RWPE2 (cell line): Measurements from ENCODE around the gene AKAP12.

Source experiments
- ATAC-seq: fragments of 200-7000 bp; cut with Tn5 transposase; 3 replicates; pipeline ENCODE4 v1.9.1; 2021; ENCODE audit warnings: low read depth
- DNase-seq: peaks from one replicate; pipeline ENCODE4 v3.0.0-alpha.2; 2020; ENCODE audit warnings: low spot score
- H3K27ac ChIP-seq: fragments of 450-650 bp; 2 replicates; pipeline ENCODE4 v1.5.1; 2017; ENCODE audit warnings: mild to moderate bottlenecking; ENCODE audit not compliant: poor library complexity, severe bottlenecking
- H3K27me3 ChIP-seq: fragments of 250-450 bp; sonication (Bioruptor Pico); 2 replicates; pipeline ENCODE4 v1.5.1; 2021; ENCODE audit warnings: mild to moderate bottlenecking, moderate library complexity; ENCODE audit not compliant: insufficient read depth, poor library complexity, severe bottlenecking
- H3K36me3 ChIP-seq: fragments of 250-450 bp; sonication (Bioruptor Pico); 2 replicates; pipeline ENCODE4 v1.5.1; 2020; ENCODE audit warnings: low read depth, mild to moderate bottlenecking, moderate library complexity
- H3K4me1 ChIP-seq: fragments of 250-450 bp; sonication (Bioruptor Pico); 2 replicates; pipeline ENCODE4 v1.5.1; 2021; ENCODE audit warnings: mild to moderate bottlenecking, moderate library complexity; ENCODE audit not compliant: insufficient read depth, poor library complexity, severe bottlenecking
- H3K4me3 ChIP-seq: fragments of 250-450 bp; sonication (Bioruptor Pico); 2 replicates; pipeline ENCODE4 v1.5.1; 2021; ENCODE audit warnings: mild to moderate bottlenecking, moderate library complexity; ENCODE audit not compliant: severe bottlenecking
- H3K9me3 ChIP-seq: fragments of 250-450 bp; sonication (Bioruptor Pico); 2 replicates; pipeline ENCODE4 v1.5.1; 2021; ENCODE audit warnings: mild to moderate bottlenecking, moderate library complexity; ENCODE audit not compliant: severe bottlenecking
- TF ChIP-seq, protein P1 (sequence below): fragments of 450-650 bp; IDR thresholded peaks from one replicate; pipeline ENCODE4 v1.5.1; 2017; ENCODE audit warnings: mild to moderate bottlenecking, moderate library complexity; ENCODE audit not compliant: poor library complexity, severe bottlenecking

AKAP12 gene

DNA sequence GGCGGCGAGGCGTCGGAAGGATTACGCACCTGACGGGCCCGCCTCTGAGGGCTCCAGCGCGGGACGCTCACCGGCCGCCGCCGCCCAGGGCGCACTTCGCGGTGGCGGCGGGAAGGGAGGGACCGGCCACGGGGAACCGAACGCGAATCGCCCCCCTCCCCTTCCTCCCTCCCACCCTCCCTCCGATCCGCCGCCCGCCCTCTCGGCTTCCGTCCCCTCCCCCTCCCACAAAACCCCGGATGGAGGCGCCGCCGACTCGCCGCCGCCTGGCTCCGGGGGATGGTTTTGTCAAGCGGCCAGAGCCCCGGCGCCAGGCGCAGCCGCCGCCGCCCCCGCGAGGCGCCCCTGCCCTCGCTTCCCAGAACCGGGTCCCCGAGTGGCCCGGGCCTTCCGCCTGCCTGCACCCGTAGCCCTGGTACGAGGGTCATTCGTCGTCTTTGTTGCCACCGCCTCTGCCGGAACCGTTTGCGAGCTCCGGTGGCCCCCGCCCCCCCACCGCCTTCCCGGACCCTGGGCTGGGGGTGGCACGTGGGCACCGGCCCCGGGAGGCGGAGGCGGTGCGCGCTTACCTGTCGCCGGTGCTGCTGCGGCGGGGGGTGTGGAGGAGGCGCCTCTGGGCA, 151.2 kb downstream of the AKAP12 start:
- H3K36me3 ChIP-seq, result peaks cover 30% of the 10 kb centered on the region
- H3K4me1 ChIP-seq, result peaks cover 20% of the 10 kb centered on the region
- peak overlapping the region; percentile 98 for H3K27ac ChIP-seq
- ATAC-seq (peak; percentile 0; the same call in 2 of the 3 replicates), DNase-seq (no peak)
- H3K4me3 ChIP-seq, result peak overlapping the region; percentile 92
- no peaks in the 10 kb centered on the region for H3K9me3 ChIP-seq
- no peaks in the 10 kb centered on the region for H3K27me3 ChIP-seq
- TF ChIP-seq, protein P1, sequence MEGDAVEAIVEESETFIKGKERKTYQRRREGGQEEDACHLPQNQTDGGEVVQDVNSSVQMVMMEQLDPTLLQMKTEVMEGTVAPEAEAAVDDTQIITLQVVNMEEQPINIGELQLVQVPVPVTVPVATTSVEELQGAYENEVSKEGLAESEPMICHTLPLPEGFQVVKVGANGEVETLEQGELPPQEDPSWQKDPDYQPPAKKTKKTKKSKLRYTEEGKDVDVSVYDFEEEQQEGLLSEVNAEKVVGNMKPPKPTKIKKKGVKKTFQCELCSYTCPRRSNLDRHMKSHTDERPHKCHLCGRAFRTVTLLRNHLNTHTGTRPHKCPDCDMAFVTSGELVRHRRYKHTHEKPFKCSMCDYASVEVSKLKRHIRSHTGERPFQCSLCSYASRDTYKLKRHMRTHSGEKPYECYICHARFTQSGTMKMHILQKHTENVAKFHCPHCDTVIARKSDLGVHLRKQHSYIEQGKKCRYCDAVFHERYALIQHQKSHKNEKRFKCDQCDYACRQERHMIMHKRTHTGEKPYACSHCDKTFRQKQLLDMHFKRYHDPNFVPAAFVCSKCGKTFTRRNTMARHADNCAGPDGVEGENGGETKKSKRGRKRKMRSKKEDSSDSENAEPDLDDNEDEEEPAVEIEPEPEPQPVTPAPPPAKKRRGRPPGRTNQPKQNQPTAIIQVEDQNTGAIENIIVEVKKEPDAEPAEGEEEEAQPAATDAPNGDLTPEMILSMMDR, result no peak

DNA sequence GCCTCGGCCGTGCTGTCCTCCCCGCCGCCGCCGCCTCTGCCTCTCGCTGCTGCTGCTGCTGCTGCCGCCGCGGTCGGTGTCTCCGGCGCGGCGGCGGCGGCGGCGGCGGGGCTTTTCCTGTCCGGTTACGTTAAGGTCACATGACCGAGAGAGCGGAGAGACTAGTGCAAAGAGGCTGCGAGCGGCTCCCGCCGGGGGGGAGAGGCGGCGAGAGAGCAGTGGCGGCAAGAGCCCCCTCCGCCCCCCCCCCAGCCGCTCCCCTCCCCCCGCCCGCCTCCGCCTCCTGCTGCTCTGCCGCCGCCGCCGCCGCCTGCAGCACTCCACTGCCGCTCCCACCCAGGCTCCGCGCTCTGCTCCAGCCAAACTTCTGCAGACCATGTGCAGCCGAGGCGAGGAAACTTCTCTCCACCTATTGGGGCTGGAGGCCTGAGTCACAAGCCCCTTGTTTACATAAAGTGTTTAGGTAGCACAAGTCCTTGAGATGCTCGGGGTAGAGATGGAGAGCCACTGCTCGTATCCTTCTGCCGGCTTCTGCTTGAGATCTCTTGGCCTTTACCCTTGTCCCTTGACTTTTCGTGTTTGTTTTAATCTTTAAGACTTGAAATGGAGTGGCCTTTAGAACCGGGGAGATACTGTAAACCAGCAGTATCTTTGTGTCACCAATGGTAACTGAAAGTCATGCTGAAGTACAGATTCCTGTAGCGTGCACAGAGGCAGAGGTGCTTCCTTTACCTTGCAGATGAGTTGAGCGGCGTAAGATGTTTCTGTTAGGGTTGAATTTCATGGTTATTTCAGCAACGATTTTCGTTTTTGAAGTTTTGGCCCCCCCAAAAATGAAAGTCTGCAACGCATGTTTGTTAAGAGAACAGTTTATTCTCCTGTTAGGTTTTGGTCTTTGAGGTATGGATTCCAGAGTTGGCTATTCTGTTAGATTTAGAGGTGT, 152.0 kb downstream of the AKAP12 start, which contains the start of gene ZBTB2:
TSS of gene ZBTB2 (minus strand) at position 89 of the 943 bp plus-strand sequence. CDS start 17,922 bp downstream, outside the sequence.
- H3K9me3 ChIP-seq, result no peaks in the 10 kb centered on the region
- TF ChIP-seq, protein P1, result no peak
- no peaks in the 10 kb centered on the region for H3K27me3 ChIP-seq
- peak within 1 kb of the TSS; percentile 92 for H3K4me3 ChIP-seq
- peaks cover 20% of the 10 kb centered on the region for H3K4me1 ChIP-seq
- peaks cover 27% of the 10 kb centered on the region for H3K36me3 ChIP-seq
- ATAC-seq, result peak; percentile 38
- peak within 1 kb of the TSS; percentile 98 for H3K27ac ChIP-seq
- peak; percentile 73 for DNase-seq

DNA sequence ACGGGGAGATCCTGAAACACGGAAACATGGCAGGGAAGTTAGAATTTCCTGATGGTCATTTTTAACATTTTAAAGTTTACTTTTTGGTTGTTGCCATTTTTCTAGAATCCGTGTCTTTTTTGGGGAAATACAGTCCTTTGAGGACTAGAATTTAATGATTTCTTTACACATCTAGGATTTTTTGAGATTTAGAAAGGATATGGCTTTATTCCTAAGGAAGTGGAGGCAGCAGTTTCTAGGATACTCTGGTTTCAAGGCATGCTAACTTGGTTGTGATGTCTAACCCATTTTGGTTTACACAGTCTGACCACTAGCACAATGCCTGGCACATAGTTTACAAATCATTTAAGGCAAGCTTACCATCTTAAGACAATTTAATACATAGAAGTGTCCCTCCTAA, 152.7 kb downstream of the AKAP12 start:
- peaks cover 32% of the 10 kb centered on the region for H3K36me3 ChIP-seq
- no peaks in the 10 kb centered on the region for H3K9me3 ChIP-seq
- no peaks in the 10 kb centered on the region for H3K27me3 ChIP-seq
- TF ChIP-seq, protein P1, result no peak
- no peak for ATAC-seq
- H3K4me1 ChIP-seq, result peaks cover 20% of the 10 kb centered on the region
- peak overlapping the region; percentile 98 for H3K27ac ChIP-seq
- DNase-seq, result no peak
- peak overlapping the region; percentile 92 for H3K4me3 ChIP-seq

DNA sequence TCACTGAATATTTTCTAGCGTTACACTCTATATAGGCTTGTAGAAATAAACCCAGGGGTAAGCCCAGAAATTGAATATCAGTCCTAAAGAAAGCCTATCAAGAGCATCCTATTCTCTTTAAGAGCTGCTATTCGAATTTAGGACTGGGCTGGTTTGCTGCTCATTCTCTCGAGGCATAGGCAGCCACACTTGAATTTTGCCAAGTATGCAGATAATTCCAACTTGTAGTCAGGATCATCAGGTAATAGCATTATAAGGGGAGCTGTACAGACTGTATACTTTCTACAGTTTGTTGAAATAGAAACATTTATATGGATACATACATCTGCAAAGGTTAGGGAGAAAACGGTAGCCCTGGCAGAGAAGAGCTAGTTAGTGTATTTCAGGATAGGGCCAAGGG, 153.6 kb downstream of the AKAP12 start:
- ATAC-seq (no peak), DNase-seq (no peak)
- TF ChIP-seq, protein P1, result no peak
- peaks cover 20% of the 10 kb centered on the region for H3K4me1 ChIP-seq
- no peak overlapping the region for H3K4me3 ChIP-seq
- H3K36me3 ChIP-seq, result peaks cover 34% of the 10 kb centered on the region
- H3K27ac ChIP-seq, result no peak overlapping the region
- H3K9me3 ChIP-seq, result no peaks in the 10 kb centered on the region
- H3K27me3 ChIP-seq, result no peaks in the 10 kb centered on the region
